COLO668 (cell line): Measurements from ENCODE around the gene SERPINA4.
"Not testable (repeated sequence)": the region's sequence is repeated elsewhere in the genome, so short reads cannot be mapped to it uniquely, and the experiment has no call there.

Source experiments
- DNase-seq: peaks from one replicate; lab custom pipeline; 2025; ENCODE audit not compliant: unreplicated experiment; lab: John Stamatoyannopoulos, UW

The SERPINA4 gene

GRCh38 chr14:94588311-94588710 is 27.1 kb downstream of the SERPINA4 start:
- DNase-seq, result no peak

- DNase-seq, result no peak
Measured at GRCh38 chr14:94591073-94591472, 29.8 kb downstream of the SERPINA4 start.

GRCh38 chr14:94591871-94592270 is 30.6 kb downstream of the SERPINA4 start:
- no peak for DNase-seq

GRCh38 chr14:94592457-94592856 is 31.2 kb downstream of the SERPINA4 start:
- no peak for DNase-seq

GRCh38 chr14:94593376-94593748 is 32.1 kb downstream of the SERPINA4 start:
- no peak for DNase-seq

- no peak for DNase-seq
Measured at GRCh38 chr14:94593749-94594431, 32.6 kb downstream of the SERPINA4 start.

GRCh38 chr14:94594441-94594840 is 33.2 kb downstream of the SERPINA4 start:
- DNase-seq, result no peak

GRCh38 chr14:94595912-94596311 is 34.7 kb downstream of the SERPINA4 start:
- DNase-seq, result no peak

GRCh38 chr14:94596361-94596760 is 35.1 kb downstream of the SERPINA4 start:
- DNase-seq, result no peak

GRCh38 chr14:94597788-94598187 is 36.5 kb downstream of the SERPINA4 start:
- DNase-seq, result no peak

GRCh38 chr14:94598506-94598815 is 37.2 kb downstream of the SERPINA4 start:
- DNase-seq, result no peak

- no peak for DNase-seq
Measured at GRCh38 chr14:94598816-94599655, 37.8 kb downstream of the SERPINA4 start.

GRCh38 chr14:94599656-94600004 is 38.4 kb downstream of the SERPINA4 start:
- DNase-seq, result no peak

- no peak for DNase-seq
Measured at GRCh38 chr14:94600148-94600545, 38.9 kb downstream of the SERPINA4 start.

GRCh38 chr14:94601884-94602391 is 40.7 kb downstream of the SERPINA4 start:
- DNase-seq, result no peak

GRCh38 chr14:94602722-94603121 is 41.5 kb downstream of the SERPINA4 start:
- no peak for DNase-seq

- DNase-seq, result no peak
Measured at GRCh38 chr14:94605361-94605760, 44.1 kb downstream of the SERPINA4 start.

GRCh38 chr14:94608966-94609365 is 47.7 kb downstream of the SERPINA4 start:
- DNase-seq, result not testable (repeated sequence)

GRCh38 chr14:94611179-94611578 is 49.9 kb downstream of the SERPINA4 start:
- no peak for DNase-seq

GRCh38 chr14:94612174-94612573 is 50.9 kb downstream of the SERPINA4 start, which contains the start of gene SERPINA3:
Gene SERPINA3, plus strand, starts transcription at chr14:94612391. Its CDS starts 2,051 bp downstream, at chr14:94614442.
- DNase-seq, result no peak

- no peak for DNase-seq
Measured at GRCh38 chr14:94612580-94613554, 51.6 kb downstream of the SERPINA4 start.
